Fibroblast of peridontal ligament (primary cell): ENCODE data around the gene PYGB.

ENCODE experiments used
- DNase-seq: peaks from one replicate; pipeline ENCODE4 v3.0.0-alpha.2; 2010; ENCODE audit errors: extremely low read depth

Gene PYGB

GRCh38 chr20:25271486-25272222 is 23.8 kb downstream of the PYGB start:
- no peak for DNase-seq

DNA sequence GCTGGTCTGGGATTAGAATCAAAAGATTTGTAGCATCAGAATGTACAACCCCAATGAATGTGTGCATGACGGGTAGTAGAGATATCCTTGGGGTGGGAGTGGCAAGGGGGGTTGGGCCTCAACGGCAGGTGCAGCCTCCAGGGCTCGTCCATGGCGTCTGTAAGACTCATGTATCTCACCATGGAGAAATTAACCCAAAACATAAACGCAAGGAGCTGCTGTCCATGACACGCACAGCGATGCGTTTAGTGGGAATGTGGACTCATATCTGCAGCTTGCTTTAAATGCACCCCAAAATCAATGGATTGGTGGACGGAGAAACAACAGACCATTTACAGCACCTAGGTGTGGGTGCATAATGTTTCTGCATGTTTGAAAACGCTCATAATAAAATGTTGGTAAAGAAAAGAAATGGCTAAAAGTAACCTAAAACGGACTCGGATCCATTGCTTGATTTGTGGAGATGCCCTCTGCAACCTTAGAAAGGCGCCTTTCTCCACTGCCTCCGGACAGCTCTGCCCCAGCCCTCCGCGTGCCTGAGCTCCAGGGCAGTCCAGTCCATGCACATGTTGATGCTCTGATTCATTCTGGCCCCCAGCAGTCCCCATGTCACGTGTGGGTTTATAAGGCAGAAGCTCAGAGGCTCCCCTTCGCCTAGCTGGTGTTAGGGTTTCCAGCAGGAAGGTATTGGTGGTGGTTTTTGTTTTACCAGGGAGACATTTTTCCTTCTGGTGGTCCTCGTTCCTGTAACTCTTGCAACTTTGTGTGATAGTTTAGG is 24.5 kb downstream of the PYGB start:
- DNase-seq = no peak

- no peak for DNase-seq
Observed at GRCh38 chr20:25273046-25273445, 25.2 kb downstream of the PYGB start.

DNA sequence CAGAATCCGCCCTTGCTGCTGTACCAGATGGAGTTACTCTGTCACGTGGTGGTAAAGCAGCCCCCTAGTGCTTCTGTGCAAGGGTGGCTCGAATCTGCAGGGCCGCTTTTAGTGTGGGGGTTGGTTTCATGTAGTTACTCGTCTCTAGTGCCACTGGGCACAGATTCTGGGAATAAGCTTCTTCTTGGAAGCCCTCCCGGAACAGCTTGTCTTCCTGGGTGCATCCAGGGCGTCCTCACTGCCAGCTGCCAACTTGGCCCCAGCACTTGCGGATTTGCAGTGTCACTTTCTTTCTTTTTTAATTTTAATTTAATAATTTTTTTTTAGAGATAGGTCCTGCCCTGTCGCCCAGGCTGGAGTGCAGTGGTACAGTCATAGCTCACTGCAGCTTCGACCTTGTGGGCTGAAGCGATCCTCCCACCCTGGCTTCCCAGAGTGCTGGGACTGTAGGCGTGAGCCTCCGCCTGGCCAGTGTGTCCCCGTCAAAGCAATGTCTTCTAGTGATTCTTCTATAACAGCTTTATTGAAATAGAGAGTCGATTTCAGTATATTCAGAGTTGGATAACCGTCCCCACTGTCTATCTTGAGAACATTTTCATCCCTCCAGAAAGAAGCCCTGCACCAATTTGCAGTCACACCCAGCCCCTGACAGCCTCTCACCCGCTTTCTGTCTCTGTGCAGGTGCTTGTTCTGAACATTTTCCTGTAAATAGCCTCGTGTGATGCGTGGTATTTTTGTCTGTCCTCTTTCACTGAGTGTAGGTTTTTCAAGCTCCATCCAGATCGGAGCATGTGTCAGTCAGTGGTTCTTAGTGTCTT is 25.9 kb downstream of the PYGB start:
- DNase-seq = no peak

DNA sequence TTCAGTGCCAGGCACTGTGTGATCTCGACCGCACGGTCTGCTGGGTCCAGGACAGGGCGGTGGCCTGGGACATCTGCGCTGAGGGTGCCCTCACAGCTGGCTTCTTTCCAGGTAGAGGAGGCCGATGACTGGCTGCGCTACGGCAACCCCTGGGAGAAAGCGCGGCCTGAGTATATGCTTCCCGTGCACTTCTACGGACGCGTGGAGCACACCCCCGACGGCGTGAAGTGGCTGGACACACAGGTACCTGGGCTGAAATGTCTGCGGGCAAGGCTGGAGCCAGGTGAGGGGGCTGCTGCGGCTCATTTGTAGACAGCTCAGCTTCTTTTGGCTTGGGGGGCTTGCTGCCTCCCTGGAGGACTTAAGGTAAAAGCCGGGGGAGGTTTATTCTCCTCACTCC is 26.6 kb downstream of the PYGB start:
- DNase-seq = no peak

GRCh38 chr20:25274891-25275812 is 27.3 kb downstream of the PYGB start:
- no peak for DNase-seq

GRCh38 chr20:25275813-25276532 is 28.1 kb downstream of the PYGB start:
- DNase-seq = no peak

DNA sequence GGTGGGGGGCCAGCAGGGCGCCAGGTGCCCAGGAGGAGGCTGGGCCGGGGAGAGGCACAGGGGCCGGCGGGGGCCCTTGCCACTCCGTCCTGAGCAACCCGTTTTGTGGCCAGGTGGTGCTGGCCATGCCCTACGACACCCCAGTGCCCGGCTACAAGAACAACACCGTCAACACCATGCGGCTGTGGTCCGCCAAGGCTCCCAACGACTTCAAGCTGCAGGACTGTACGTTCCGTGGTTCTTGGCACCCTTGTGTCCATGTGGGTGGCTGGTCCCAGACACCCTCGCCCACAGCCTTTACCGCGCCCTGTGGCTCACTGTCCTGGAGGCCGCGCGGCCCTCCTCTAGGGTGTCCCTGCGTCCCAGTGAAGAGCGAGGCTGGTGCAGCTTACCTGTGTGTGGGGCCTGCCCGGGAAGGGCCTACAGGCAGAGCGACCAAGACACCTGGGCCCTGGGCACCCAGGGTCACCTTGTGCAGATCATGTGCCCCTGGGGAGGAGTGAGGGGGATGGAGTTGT is 28.7 kb downstream of the PYGB start:
- no peak for DNase-seq

DNA sequence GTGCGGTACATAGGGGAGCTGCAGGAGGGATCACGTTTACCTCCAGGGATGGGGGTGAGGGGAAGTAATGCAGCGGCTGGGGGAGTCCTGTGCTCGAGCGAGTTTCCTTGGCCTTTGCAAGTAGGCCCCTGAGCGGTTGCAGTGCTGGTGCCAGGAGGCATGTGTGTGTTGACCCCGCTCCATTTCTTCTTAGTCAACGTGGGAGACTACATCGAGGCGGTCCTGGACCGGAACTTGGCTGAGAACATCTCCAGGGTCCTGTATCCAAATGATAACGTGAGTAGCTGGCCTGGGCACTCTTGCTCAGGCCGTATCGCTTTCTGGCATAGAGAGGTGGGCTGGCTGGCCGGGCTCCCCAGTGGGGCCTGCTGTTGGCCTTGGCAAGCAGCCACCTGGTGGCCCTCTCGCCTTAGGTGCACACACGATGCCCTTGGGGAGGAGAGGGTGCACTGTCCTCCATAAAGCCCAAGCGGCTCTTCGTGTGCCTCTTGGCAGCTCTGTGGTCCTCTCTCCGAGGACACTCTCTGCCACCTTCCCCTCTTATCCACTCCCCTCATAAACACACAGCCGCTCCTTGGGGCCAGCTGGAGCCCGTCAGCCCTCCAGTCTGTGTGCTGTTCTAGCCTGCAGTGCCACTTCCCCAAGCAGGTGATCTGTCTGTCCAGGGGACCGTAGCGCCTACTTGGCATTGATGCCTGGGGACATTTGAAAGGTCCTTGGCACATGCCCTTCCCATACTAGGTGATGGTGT is 29.3 kb downstream of the PYGB start:
- DNase-seq = no peak

DNA sequence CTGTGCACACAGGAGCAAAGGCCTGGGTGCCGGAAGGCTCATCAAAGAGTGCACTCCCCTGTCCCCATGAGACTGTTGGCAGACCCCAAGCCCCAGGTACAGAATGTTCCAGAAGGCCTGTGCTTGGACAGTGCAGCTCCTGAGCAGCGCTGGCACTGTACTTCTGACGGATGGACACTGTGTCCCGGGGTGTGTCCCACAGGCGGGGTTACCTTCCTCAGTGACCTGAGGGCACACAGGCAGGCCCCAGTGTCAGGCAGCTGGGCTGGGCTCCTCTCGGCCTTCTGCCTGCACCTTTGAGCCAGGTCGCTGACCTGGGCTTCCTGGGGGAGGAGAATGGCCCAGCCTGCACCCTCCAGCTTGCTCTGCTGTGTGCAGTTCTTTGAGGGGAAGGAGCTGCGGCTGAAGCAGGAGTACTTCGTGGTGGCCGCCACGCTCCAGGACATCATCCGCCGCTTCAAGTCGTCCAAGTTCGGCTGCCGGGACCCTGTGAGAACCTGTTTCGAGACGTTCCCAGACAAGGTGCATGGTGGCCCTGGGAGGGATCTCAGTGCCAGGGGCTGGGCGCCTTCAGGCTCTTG is 30.1 kb downstream of the PYGB start:
- DNase-seq = no peak

DNA sequence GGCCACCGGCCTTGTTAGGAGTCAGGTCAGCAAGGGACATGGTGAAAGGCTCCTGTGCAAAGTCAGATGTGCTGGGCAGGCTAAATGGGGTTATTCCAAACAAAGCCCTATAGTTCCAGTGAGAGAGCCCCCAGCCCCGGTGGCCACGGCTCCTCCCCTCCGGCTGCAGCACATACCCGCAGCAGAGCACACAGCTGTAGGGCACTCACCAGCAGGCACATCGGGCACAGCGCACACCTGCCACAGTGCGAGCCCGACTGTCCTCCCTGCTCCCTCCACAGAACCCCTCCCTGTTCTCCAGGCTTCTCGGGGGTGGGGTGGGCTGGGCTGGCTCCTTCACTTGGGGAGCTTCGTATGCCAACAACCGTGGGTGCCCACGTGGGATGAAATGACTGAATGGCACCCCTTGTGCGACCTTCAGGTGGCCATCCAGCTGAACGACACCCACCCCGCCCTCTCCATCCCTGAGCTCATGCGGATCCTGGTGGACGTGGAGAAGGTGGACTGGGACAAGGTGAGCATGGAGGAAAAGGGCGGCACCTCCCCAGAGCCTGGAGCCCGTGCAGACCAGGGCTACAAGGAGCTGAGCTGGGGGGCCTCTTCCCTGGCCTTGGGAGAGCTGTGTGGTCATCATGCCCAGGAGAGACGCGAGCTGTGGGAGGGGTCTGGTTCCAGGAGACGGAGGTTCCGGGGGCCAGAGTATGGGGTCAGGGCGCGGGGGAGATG is 30.9 kb downstream of the PYGB start:
- no peak for DNase-seq

GRCh38 chr20:25279403-25279802 is 31.5 kb downstream of the PYGB start:
- DNase-seq = no peak

DNA sequence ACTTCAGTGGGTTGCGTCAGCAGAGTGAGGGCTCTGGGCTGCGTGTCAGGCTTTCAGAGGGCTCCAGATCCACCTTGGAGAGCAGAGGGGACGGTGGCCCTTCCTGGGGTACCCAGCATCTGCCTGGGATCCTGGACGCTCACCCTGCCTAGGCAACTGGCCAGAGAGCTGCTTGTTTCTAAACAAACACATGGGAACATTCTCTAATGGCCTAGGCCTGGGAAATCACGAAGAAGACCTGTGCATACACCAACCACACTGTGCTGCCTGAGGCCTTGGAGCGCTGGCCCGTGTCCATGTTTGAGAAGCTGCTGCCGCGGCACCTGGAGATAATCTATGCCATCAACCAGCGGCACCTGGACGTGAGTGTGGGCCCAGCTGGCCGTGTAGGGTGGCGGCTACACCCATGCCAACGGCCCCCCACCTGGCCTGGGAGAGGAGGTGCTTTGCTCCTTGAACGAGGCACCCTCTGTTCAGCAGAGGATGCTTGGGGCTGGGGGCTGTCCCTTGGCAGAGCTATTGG is 32.2 kb downstream of the PYGB start:
- no peak for DNase-seq

- no peak for DNase-seq
Observed at GRCh38 chr20:25280574-25281535, 33.0 kb downstream of the PYGB start.

- DNase-seq = no peak
Observed at GRCh38 chr20:25281541-25281991, 33.7 kb downstream of the PYGB start.

DNA sequence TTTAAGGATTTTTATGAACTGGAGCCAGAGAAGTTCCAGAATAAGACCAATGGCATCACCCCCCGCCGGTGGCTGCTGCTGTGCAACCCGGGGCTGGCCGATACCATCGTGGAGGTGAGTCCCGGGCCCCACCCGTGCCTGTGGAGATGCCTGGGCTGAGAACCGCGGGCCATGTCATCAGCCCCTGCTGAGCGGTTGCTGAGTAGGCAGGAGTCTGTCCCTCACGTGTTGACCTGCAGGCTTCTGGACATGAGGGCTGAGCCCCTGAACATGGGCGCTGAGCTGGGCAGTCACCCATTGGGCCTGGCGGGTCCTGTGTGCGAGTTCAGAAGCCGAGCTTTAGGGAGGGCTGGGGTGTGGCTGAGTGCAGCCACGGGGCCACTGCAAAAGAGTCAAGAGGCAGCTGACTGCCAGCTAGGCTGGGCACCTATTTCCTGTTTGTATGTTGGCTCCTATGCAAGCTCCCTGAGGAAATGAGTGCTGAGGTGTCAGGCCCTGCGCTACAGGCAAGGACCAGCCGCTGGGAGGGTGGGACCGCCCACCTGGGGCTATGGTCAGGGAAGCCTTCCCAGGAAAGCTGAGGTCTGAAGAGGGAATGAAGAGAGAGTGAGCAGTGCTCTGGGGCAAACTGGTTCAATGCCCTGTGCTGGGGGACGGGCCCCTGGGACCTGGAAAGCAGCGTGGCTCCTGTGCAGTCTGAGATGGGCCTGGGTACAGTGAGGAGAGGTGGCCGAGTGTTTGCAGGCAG is 34.3 kb downstream of the PYGB start:
- no peak for DNase-seq
